Suprapubic skin (tissue), 3 donors: Measurements from ENCODE around the gene RPRD1A.

ENCODE experiments used
- POLR2AphosphoS5 ChIP-seq, 3 donors: sonication (generic); formaldehyde crosslinking; IDR thresholded peaks; one replicate each; pipeline ENCODE4 v1.6.1; 2017; ENCODE audit warnings: antibody characterized with exemption in 3 of 3
- TF ChIP-seq, protein P1 (sequence below), 2 donors: fragments of 200-600 bp in 1 of 2; fragments of 450-650 bp in 1 of 2; sonication (generic) in 1 of 2; IDR thresholded peaks; one replicate each; pipeline ENCODE4 v1.5.1; 2016 to 2019; ENCODE audit warnings: antibody characterized with exemption in 2 of 2, mild to moderate bottlenecking in 1 of 2, moderate library complexity in 1 of 2

DNA sequence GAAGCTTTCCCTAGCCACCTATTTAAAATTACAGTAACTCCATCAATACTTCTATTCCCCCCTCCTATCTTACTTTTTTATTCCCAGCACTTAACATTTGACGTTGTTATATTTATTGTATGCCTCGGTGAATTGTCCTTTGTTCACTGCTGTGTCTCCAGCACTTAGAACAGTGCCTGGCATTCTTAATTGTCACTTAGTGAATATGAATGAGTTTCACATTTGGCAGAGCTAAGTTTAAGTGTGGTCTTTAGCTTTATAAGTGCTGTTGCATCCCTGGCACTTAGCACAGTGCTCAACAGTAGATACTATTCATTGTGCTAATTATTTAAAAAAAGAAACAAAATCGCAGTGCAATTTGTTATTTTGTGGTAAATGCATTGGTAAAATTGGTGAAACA lies 93.2 kb downstream of the RPRD1A start:
- TF ChIP-seq, protein P1, sequence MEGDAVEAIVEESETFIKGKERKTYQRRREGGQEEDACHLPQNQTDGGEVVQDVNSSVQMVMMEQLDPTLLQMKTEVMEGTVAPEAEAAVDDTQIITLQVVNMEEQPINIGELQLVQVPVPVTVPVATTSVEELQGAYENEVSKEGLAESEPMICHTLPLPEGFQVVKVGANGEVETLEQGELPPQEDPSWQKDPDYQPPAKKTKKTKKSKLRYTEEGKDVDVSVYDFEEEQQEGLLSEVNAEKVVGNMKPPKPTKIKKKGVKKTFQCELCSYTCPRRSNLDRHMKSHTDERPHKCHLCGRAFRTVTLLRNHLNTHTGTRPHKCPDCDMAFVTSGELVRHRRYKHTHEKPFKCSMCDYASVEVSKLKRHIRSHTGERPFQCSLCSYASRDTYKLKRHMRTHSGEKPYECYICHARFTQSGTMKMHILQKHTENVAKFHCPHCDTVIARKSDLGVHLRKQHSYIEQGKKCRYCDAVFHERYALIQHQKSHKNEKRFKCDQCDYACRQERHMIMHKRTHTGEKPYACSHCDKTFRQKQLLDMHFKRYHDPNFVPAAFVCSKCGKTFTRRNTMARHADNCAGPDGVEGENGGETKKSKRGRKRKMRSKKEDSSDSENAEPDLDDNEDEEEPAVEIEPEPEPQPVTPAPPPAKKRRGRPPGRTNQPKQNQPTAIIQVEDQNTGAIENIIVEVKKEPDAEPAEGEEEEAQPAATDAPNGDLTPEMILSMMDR (IDR thresholded peaks at IDR 0.05), result no peak
- no peak for TF ChIP-seq POLR2AphosphoS5 (IDR thresholded peaks at IDR 0.05)
